ENCODE data around the gene CNN1.
A peak's percentile ranks its signal among the peaks of the same experiment; 100 is the strongest.
"Not testable (repeated sequence)": the region's sequence is repeated elsewhere in the genome, so short reads cannot be mapped to it uniquely, and the experiment has no call there.

CNN1 gene

GRCh38 chr19:11566164-11566563 is 27.5 kb downstream of the CNN1 start:
- DNase-seq (ENCODE audit: low read depth) = no peak

GRCh38 chr19:11570039-11570462 is 31.4 kb downstream of the CNN1 start:
- DNase-seq (ENCODE audit: low read depth) = no peak

GRCh38 chr19:11573354-11573753 is 34.7 kb downstream of the CNN1 start:
- DNase-seq (ENCODE audit: low read depth) = not testable (repeated sequence)

- not testable (repeated sequence) for DNase-seq (ENCODE audit: low read depth)
These were observed 35.1 kb downstream of the CNN1 start for GRCh38 chr19:11573763-11574162.

GRCh38 chr19:11574689-11575088 is 36.0 kb downstream of the CNN1 start:
- no peak for DNase-seq (ENCODE audit: low read depth)

- no peak for DNase-seq (ENCODE audit: low read depth)
These were observed 37.6 kb downstream of the CNN1 start for GRCh38 chr19:11576227-11576626.

- DNase-seq (ENCODE audit: low read depth) = no peak
These were observed 39.0 kb downstream of the CNN1 start, which contains the start of gene ACP5 for GRCh38 chr19:11577451-11578257. TSS of gene ACP5 (minus strand) at chr19:11577645. CDS start at chr19:11577317, 328 bp downstream.

- DNase-seq (ENCODE audit: low read depth) = no peak
These were observed 39.8 kb downstream of the CNN1 start for GRCh38 chr19:11578258-11579142.

GRCh38 chr19:11580116-11580515 is 41.5 kb downstream of the CNN1 start:
- DNase-seq (ENCODE audit: low read depth) = no peak

- DNase-seq (ENCODE audit: low read depth) = no peak
These were observed 43.1 kb downstream of the CNN1 start for GRCh38 chr19:11581740-11582139.

- no peak for DNase-seq (ENCODE audit: low read depth)
These were observed 47.7 kb downstream of the CNN1 start for GRCh38 chr19:11586331-11586730.

- DNase-seq (ENCODE audit: low read depth) = no peak
These were observed 48.8 kb downstream of the CNN1 start for GRCh38 chr19:11587302-11587974.

GRCh38 chr19:11587975-11588631 is 49.5 kb downstream of the CNN1 start:
- no peak for DNase-seq (ENCODE audit: low read depth)

- DNase-seq (ENCODE audit: low read depth) = no peak
These were observed 55.4 kb downstream of the CNN1 start for GRCh38 chr19:11594084-11594483.

- no peak for DNase-seq (ENCODE audit: low read depth)
These were observed 57.5 kb downstream of the CNN1 start for GRCh38 chr19:11596156-11596555.

- peak; percentile 89 for DNase-seq (ENCODE audit: low read depth)
These were observed 58.8 kb downstream of the CNN1 start, which contains the start of gene ZNF627 for GRCh38 chr19:11597202-11598102. TSS of gene ZNF627 (plus strand) at chr19:11597483. CDS start at chr19:11597628, 145 bp downstream.

- DNase-seq (ENCODE audit: low read depth) = no peak
These were observed 59.4 kb downstream of the CNN1 start for GRCh38 chr19:11598103-11598483.

- no peak for DNase-seq (ENCODE audit: low read depth)
These were observed 60.1 kb downstream of the CNN1 start for GRCh38 chr19:11598746-11599145.

- DNase-seq (ENCODE audit: low read depth) = not testable (repeated sequence)
These were observed 61.1 kb downstream of the CNN1 start for GRCh38 chr19:11599704-11600103.
